DND-41 (cell line): ENCODE measurements around the gene ALG3.

Experiments used
- EZH2 ChIP-seq: IDR thresholded peaks from 3 replicates; pipeline ENCODE4 v1.6.1; 2012; ENCODE audit warnings: borderline replicate concordance, low read depth, mild to moderate bottlenecking, moderate library complexity, low read length, inconsistent platforms; ENCODE audit not compliant: severe bottlenecking
- TF ChIP-seq, protein P1 (sequence below): IDR thresholded peaks from 2 replicates; pipeline ENCODE4 v1.5.1; 2012; ENCODE audit warnings: borderline replicate concordance, low read length, moderate library complexity, mild to moderate bottlenecking; ENCODE audit not compliant: poor library complexity, severe bottlenecking; ENCODE audit errors: extremely low read depth

DNA sequence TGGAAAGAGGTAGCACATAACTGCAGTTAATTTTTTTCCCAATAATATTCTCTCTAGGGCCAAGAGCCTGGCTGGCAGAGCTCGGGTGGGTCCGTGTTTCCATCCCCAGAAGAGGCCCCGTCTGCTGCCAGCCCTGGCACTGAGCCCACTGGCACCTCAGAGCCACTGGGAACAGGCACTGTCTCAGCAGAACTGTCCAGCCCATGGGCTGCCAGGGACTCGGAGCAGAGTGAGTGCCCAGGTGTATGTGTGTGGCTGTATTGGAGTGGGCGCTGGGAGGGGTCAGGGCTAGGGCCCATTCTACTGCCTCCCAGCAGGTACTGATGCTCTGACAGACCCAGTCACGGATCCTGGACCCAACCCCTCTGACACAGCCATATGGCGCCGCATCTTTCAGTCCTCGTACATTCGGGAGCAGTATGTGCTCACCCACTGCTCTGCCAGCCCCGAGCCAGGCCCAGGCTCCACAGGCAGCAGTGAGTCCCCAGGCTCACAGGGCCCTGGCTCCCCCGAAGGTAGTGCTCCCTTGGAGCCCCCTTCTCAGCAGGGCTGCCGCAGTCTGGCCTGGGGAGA, 10.4 kb downstream of the ALG3 start:
- TF ChIP-seq, protein P1, sequence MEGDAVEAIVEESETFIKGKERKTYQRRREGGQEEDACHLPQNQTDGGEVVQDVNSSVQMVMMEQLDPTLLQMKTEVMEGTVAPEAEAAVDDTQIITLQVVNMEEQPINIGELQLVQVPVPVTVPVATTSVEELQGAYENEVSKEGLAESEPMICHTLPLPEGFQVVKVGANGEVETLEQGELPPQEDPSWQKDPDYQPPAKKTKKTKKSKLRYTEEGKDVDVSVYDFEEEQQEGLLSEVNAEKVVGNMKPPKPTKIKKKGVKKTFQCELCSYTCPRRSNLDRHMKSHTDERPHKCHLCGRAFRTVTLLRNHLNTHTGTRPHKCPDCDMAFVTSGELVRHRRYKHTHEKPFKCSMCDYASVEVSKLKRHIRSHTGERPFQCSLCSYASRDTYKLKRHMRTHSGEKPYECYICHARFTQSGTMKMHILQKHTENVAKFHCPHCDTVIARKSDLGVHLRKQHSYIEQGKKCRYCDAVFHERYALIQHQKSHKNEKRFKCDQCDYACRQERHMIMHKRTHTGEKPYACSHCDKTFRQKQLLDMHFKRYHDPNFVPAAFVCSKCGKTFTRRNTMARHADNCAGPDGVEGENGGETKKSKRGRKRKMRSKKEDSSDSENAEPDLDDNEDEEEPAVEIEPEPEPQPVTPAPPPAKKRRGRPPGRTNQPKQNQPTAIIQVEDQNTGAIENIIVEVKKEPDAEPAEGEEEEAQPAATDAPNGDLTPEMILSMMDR = no peak
- no peak for TF ChIP-seq EZH2
